Adrenal gland (tissue), 12 donors: ENCODE data around the gene CALM1. TPM values are rescaled to one million over a fixed set of nuclear protein-coding genes. Genes with fewer than 3 reads are reported as not detected.
A peak's percentile ranks its signal among the peaks of the same experiment; 100 is the strongest.

Experiments used
- DNase-seq, 7 donors: peaks; one replicate each; pipeline ENCODE4 v3.0.0-alpha.2; 2019 to 2020
- H3K27ac ChIP-seq, 5 donors: fragments of 200-600 bp; sonication (generic) in 4 of 5; 1 replicate in 3 of 5; 2 replicates in 2 of 5; pipeline versions ENCODE4 v1.5.1 to v1.8.0; 2016 to 2020; ENCODE audit warnings: mild to moderate bottlenecking in 1 of 5
- H3K27me3 ChIP-seq: fragments of 200-600 bp; 2 replicates; pipeline ENCODE4 v1.8.0; 2021
- H3K36me3 ChIP-seq, 2 donors: fragments of 200-600 bp; replicated peaks in 1 of 2; 1 replicate in 1 of 2; 2 replicates in 1 of 2; pipeline versions ENCODE4 v1.5.1 to v1.8.0; 2018 to 2022
- H3K4me1 ChIP-seq, 2 donors: fragments of 200-600 bp; replicated peaks in 1 of 2; 1 replicate in 1 of 2; 2 replicates in 1 of 2; pipeline versions ENCODE4 v1.5.1 to v1.8.0; 2018 to 2021
- H3K4me3 ChIP-seq, 4 donors: fragments of 200-600 bp; sonication (generic) in 3 of 4; one replicate each; pipeline ENCODE4 v1.5.1; 2016 to 2018
- H3K9me3 ChIP-seq, 3 donors: fragments of 200-600 bp; sonication (generic) in 1 of 3; replicated peaks in 1 of 3; 1 replicate in 2 of 3; 2 replicates in 1 of 3; pipeline versions ENCODE4 v1.5.1 to v1.8.0; 2016 to 2021
- POLR2A ChIP-seq, 2 donors: fragments of 450-650 bp; IDR thresholded peaks; one replicate each; pipeline ENCODE4 v1.6.1; 2017; ENCODE audit warnings: antibody characterized with exemption in 2 of 2, mild to moderate bottlenecking in 2 of 2, moderate library complexity in 1 of 2
- WGBS, 4 donors: extraction: QIAGEN DNeasy Blood & Tissue Kit in 2 of 4; methylation state at CpG; one replicate each; pipeline versions ENCODE4 v1.1.5 to v1.1.7; 2013 to 2017; 5-methylcytosine and 5-hydroxymethylcytosine counted together
- intact Hi-C, 2 donors: fragments of 100-400 bp; cut with DNase I; formaldehyde crosslinking; loops; one replicate each; pipeline versions ENCODE4 v1.14.1 to v1.15.0; 2022 to 2023
- polyA plus RNA-seq, 3 donors: library from polyadenylated mRNA; stranded (reverse); fragments of 200-250 nt in 2 of 3; fragments of 350-450 nt in 1 of 3; fragmentation: Illumina TruSeq in 1 of 3; extraction: RNeasy Lipid Tissue Mini Kit (QIAGEN cat#74804) in 1 of 3; gene quantifications; one replicate each; pipeline ENCODE4 v1.2.3, GENCODE V29; 2013 to 2014
- total RNA-seq, 9 donors: library from RNA; depleted of rRNA in 4 of 9; stranded (reverse); fragments of >200 nt in 4 of 9; fragments of 120-200 nt in 1 of 9; fragmentation: NEBNext Ultra II Directional in 1 of 9; extraction: Animal tissue kit (Norgen Biotek cat#: 25700) in 1 of 9; gene quantifications; one replicate each; pipeline versions ENCODE4 v1.1.0 to v1.2.4, GENCODE V29; 2013 to 2023
- TF ChIP-seq, protein P1 (sequence below), 6 experiments: fragments of 450-650 bp in 4 of 6; fragments of 200-600 bp in 2 of 6; sonication (generic) in 1 of 6; IDR thresholded peaks; 1 replicate in 5 of 6; 2 replicates in 1 of 6; pipeline versions ENCODE4 v1.5.1 to v1.8.0; 2016 to 2021; ENCODE audit warnings: antibody characterized with exemption in 6 of 6, mild to moderate bottlenecking in 2 of 6, moderate library complexity in 1 of 6
- donor health status: healthy with polysubstance abuse.
- donor health status: Bipolar disorder and iron deficiency.
- donor health status: DM: yes; HTN: yes; CAD: no.
- donor health status: DM: no; HTN: no; CAD: no.
- donor health status: DM: no; HTN: no; CAD: no.
- donor health status: DM: yes; HTN: yes; CAD: no.

CALM1 gene
- total and polyA plus RNA-seq, 12 donors: 153 to 402 (median 232) TPM

DNA sequence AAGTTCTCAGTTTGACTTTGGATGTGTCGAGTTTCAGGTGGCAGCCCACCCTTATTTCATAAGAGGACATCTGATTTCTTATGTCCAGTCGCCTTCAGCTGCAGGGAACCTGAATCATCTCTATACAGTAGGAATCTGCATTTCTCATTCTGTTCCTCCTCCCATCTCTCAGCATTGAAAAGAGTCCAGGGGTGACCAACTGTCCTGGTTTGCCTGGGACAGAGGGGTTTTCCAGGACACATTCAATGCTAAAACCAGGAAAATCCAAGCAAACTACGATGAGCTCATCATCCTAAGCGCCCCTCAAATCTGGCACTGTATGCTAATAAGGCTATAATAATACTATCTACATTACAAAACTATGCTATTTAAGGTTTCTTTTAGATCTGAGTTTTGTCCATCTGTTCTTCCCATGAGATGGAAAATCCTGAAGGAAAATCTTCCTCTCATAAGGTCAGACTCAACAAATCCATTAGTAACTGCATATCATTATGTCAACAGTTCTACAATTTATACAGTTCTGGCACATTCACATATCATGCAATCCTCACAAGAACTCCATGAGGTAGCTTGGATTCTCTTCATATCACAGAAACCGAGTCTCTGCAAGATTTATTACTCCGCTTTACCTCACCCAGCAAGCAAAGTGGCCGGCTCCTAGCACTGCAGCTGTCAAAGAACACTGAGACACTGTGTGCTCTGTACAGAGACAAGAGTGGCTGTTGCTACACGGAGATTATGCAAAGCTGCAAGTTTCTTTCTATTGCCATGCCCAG is 15.6 kb upstream of the CALM1 start:
- peak; percentile 32 to 46 for TF ChIP-seq POLR2A (IDR thresholded peaks at IDR 0.05)
- TF ChIP-seq, protein P1, sequence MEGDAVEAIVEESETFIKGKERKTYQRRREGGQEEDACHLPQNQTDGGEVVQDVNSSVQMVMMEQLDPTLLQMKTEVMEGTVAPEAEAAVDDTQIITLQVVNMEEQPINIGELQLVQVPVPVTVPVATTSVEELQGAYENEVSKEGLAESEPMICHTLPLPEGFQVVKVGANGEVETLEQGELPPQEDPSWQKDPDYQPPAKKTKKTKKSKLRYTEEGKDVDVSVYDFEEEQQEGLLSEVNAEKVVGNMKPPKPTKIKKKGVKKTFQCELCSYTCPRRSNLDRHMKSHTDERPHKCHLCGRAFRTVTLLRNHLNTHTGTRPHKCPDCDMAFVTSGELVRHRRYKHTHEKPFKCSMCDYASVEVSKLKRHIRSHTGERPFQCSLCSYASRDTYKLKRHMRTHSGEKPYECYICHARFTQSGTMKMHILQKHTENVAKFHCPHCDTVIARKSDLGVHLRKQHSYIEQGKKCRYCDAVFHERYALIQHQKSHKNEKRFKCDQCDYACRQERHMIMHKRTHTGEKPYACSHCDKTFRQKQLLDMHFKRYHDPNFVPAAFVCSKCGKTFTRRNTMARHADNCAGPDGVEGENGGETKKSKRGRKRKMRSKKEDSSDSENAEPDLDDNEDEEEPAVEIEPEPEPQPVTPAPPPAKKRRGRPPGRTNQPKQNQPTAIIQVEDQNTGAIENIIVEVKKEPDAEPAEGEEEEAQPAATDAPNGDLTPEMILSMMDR (IDR thresholded peaks at IDR 0.05): no peak
- no peaks in the 10 kb centered on the region for H3K36me3 ChIP-seq
- H3K4me3 ChIP-seq: no peak overlapping the region
- peaks cover 15 to 32% of the 10 kb centered on the region in 2 donors for H3K4me1 ChIP-seq
- H3K27me3 ChIP-seq: no peaks in the 10 kb centered on the region
- peak in 5 of 7 donors; percentile 24 to 82 (median 43) for DNase-seq
- WGBS, 4 donors: 66 to 72% (median 69%) methylated on average over 8 of the region's 8 CpGs
- intact Hi-C loops: no loop called here
- H3K9me3 ChIP-seq: no peaks in the 10 kb centered on the region
- H3K27ac ChIP-seq: peak overlapping the region in 2 of 5 donors; percentile 97 to 100

DNA sequence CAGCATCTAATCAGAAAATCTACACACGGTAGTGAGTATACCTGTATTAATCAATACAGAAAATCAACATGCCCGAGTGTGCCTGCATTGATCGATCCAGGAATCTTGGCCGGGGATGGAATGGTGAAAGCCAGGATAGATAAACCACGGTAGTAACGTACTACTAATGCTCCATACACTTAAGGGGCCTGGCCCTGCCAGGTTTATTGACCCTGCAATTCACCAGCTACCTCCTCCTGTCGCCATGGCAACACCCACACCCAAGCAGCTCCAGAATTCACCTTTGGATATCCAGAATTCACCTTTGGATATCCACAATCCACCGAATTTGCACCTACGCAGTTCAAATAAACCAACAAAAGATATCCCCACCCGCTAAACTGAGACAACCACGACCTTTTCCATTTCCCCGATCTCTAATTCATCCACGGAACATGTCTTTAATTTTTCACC is 14.8 kb upstream of the CALM1 start:
- intact Hi-C loops: no loop called here
- no peaks in the 10 kb centered on the region for H3K9me3 ChIP-seq
- H3K36me3 ChIP-seq: no peaks in the 10 kb centered on the region
- no peak for TF ChIP-seq POLR2A (IDR thresholded peaks at IDR 0.05)
- TF ChIP-seq, protein P1 (IDR thresholded peaks at IDR 0.05): no peak
- WGBS, 4 donors: 23 to 37% (median 28%) methylated on average over 13 of the region's 13 CpGs
- peak overlapping the region in 3 of 4 donors; percentile 66 to 74 (median 71) for H3K4me3 ChIP-seq
- H3K27me3 ChIP-seq: no peaks in the 10 kb centered on the region
- peaks cover 15 to 32% of the 10 kb centered on the region in 2 donors for H3K4me1 ChIP-seq
- H3K27ac ChIP-seq: peak overlapping the region; percentile 97 to 100 (median 100)
- peak; percentile 24 to 81 (median 45) for DNase-seq

- intact Hi-C loops: no loop called here
Observed at GRCh38 chr14:90382491-90383125, 14.2 kb upstream of the CALM1 start.

More at GRCh38 chr14:90382491-90383125, 14.2 kb upstream of the CALM1 start:
- Histone ChIP-seq H3K27me3 (no peaks in the 10 kb centered on the region), H3K9me3 (no peaks in the 10 kb centered on the region), H3K4me1 (peaks cover 15 to 32% of the 10 kb centered on the region in 2 donors), H3K4me3 (peak overlapping the region; percentile 55 to 74 (median 68)), H3K36me3 (no peaks in the 10 kb centered on the region), H3K27ac (peak overlapping the region; percentile 97 to 100 (median 100))
- DNase-seq: peak; percentile 82 to 93 (median 86)
- no peak for TF ChIP-seq POLR2A (IDR thresholded peaks at IDR 0.05)
- TF ChIP-seq, protein P1 (IDR thresholded peaks at IDR 0.05): peak in 1 of 6 experiments; percentile 3
- WGBS, 4 donors: 0 to 1% (median 0%) methylated on average over 21 to 34 of the region's 34 CpGs
